HG03378 (cell line): Measurements from ENCODE around the gene BMPR1B.

Experiments
- ATAC-seq: cut with Tn5 transposase; IDR thresholded peaks from one replicate; pipeline ENCODE4 v1.9.1; 2021; ENCODE audit warnings: mild to moderate bottlenecking, moderate library complexity; ENCODE audit not compliant: unreplicated experiment

BMPR1B gene

GRCh38 chr4:94762326-94762725, 4.6 kb downstream of the BMPR1B start:
- ATAC-seq: no peak

DNA sequence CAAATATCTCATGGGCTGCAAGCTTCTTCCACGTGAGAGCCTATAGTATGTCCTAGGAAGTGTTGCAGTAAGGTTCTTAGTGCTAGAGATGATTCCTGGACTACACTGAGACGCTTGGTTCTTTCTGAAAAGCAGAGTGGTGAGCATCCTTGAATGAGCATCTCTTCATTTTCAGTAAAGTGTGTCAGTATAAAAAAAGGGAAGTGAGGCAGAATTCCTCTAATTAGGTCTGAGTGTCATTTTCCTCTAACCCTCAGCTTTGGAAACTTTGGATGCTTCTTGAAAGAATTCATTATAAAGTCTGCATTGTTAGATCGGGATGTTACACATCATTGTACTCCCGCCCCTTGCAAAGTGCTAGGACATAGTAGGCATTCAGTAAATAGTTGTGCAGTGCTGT, 5.2 kb downstream of the BMPR1B start:
- no peak for ATAC-seq

DNA sequence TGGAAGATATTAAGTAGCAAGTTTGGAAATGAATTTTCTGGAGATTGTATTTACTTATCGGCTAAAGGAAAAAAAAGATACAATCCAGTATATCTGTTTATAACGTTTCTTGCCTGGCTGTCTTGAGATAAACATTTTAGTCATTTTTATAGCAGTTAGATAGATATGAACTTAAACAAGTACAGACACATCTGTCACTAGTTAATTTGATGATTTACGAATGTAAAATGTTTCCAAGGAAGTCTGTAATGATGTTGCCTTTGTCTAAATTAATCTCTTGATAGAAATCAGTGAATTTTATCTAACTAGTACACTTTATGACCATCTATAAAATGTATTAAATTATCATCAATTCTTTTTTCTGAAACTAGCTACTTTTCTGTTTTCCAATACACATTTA, 5.7 kb downstream of the BMPR1B start:
- ATAC-seq: no peak

DNA sequence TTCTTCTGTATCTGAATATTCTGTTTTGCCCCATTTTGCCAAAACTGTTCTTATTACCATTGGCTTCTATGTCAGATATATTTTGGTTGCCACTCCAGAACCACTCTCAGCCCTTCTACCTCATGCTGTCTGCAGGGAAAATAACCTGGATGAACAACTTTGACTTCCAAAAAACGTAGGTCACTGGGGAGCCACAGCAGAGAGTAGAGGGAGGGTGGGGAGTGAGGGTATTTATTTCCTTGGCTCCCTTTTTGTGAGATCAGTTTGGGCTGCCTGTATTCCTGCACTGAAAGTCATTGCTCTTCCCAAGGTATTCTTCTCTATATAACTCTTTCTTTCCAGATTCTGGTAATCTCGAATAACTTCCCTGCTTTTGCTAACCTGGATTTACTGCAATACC, 6.3 kb downstream of the BMPR1B start:
- ATAC-seq: no peak

DNA sequence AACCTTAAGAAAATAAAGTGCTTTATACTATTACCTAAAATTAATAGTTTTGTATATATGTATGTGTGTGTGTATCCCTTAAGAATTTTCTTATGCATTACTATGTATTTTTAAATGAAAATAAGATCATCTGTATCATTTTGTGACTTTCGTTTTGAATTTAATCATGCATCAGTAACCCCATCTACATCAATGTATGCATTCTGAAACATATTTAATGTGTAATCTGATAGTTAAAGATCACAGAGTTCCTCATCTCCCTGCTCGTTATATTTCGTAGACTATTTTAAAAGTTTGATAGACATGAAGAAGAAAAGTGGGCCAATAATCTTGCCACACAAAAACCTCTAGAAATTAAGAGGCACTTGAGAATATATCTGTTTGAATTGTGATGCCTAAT, 7.4 kb downstream of the BMPR1B start:
- ATAC-seq: no peak

GRCh38 chr4:94765648-94766047, 7.9 kb downstream of the BMPR1B start:
- no peak for ATAC-seq

GRCh38 chr4:94766856-94767255, 9.1 kb downstream of the BMPR1B start:
- no peak for ATAC-seq

GRCh38 chr4:94767446-94767845, 9.7 kb downstream of the BMPR1B start:
- no peak for ATAC-seq

GRCh38 chr4:94782707-94783106, 25.0 kb downstream of the BMPR1B start:
- no peak for ATAC-seq

DNA sequence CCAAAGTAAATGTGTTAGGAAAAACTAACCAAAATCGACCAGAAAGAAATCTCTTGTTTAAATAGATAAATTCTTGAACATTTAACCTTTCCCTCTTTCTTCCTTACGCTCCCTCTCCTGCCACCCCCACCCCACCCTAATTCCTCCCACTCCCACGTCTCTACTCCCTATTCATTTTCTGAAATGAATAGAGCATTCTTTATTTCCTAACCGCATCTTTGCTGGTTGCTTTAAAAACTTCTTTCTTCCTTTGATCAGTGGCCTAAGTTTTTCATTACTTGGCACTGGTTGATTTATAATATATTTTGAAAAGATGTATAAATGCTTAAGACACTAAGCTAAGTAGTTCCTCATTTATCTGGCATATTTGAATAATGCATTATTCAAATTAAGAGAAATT, 33.9 kb downstream of the BMPR1B start:
- no peak for ATAC-seq

GRCh38 chr4:94798808-94799207, 41.1 kb downstream of the BMPR1B start:
- no peak for ATAC-seq

DNA sequence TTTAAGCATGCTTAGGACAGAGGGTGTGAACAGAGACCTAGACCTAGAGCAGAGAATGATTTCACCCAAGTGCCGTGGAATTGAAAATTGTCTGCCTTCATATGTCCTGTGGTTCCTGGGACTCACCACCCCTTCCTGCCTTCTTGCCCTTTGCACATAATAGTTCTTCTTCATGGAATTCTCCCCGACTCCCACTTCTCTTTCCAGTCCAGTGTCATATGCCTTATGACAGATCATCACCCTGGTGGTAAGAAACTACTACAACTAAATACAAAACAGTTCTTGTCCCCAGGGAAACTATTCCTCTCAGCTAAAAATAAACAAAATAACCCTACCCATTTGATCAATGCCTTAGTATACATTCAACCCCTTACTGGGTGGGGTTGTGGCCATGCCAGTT, 43.3 kb downstream of the BMPR1B start:
- ATAC-seq: no peak

DNA sequence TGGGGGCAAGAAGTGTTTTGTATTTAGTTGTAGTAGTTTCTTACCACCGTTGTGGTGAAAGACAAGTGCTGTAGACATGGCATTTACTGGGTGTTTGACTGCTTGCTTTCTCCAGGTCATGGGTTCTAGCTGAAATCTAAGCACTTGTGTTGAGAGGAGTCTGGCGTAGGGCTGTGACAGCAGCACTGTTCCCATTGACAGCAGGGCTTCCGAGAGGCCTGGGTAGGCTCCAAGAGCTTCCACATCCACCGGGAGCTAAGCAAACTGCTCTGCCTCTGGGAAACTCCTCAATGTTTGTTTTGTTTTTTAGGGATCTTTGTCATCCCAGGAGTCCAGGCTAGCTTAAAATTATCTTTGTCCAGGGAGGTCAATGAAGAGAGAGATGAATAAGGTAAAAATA, 44.3 kb downstream of the BMPR1B start:
- no peak for ATAC-seq

- no peak for ATAC-seq
These were observed 45.4 kb downstream of the BMPR1B start for GRCh38 chr4:94803181-94803580.

- ATAC-seq: no peak
These were observed 46.9 kb downstream of the BMPR1B start for GRCh38 chr4:94804650-94805049.

GRCh38 chr4:94806376-94806775, 48.6 kb downstream of the BMPR1B start:
- ATAC-seq: no peak

GRCh38 chr4:94811643-94812042, 53.9 kb downstream of the BMPR1B start:
- ATAC-seq: no peak

GRCh38 chr4:94813221-94813620, 55.5 kb downstream of the BMPR1B start:
- ATAC-seq: no peak

- ATAC-seq: peak; percentile 79
These were observed 56.5 kb downstream of the BMPR1B start for GRCh38 chr4:94814237-94814636.

DNA sequence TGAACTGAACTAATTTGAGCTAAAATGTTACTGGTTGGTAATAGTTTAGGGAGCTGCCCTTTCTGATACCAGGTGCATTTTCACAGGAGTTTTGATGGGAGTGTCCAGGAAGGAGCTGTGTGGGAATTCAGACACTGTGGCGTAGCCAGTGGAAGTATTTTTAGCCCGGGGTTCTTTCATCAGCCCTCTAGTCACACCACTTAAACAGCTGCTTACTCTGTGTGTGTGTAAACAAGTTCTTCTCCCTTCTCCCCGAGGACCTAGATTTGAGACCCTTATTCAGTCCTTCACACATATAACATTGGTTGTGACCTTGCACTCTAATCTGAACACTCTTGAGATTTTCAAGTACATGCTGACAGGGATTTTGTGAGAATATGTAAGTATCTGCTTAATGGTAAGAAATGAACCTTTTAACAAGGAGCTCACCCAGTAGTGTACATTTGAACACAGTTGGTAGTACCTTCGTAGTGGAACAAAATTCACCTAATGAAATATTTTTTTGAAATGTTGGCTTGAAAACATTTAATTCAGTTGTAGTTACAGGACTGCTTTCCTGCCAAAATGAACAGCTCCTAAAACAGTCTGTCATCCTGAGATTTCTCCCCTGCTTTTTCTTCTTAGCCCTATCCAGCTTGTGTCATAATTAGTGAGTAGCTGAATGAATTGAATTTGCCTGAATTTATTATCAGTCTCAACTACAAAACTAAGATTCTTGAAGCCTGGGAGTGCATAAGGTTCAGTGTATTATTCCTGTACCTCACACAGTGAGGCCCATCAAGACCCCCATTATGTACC, 61.8 kb downstream of the BMPR1B start:
- ATAC-seq: no peak

- no peak for ATAC-seq
These were observed 68.5 kb downstream of the BMPR1B start for GRCh38 chr4:94826206-94826605.

DNA sequence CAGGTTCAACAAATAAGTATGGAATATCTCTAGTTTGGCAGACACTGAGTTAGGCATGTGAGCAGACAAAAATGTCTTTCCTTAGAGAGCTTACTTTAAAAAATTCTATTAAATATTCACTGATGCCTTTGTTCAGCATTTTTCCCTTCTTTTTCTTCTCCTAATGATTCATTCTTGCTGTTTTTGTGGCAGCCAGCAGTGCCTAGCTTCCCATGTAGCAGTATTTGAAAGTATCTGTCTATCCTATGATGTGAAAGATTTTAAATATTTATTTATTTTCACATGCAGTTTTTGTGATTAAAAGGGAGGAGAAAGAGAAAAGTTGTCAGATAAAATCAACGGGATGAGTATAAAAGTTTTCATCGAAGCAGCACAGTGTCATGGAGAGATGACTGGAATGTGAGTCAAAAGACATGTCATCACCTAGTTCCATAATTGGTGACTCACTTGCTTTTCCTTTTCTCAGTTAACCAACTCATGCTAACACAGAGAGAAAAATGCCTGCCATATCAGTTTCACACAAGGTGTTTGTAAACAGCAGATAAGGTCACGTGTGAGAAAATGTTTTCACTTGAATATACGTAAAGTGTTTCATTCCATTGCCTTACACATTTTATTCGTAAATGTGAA, 69.8 kb downstream of the BMPR1B start:
- no peak for ATAC-seq

- ATAC-seq: no peak
These were observed 71.1 kb downstream of the BMPR1B start for GRCh38 chr4:94828882-94829281.
